ENCODE data around the gene ZCCHC4.

The ZCCHC4 gene

GRCh38 chr4:25378437-25378743 lies 65.8 kb downstream of the ZCCHC4 start:
- DNase-seq, result no peak

GRCh38 chr4:25379591-25379990 lies 67.0 kb downstream of the ZCCHC4 start:
- DNase-seq, result no peak

- DNase-seq, result no peak
Observed at GRCh38 chr4:25383647-25384046, 71.1 kb downstream of the ZCCHC4 start.

- DNase-seq, result no peak
Observed at GRCh38 chr4:25386926-25387325, 74.4 kb downstream of the ZCCHC4 start.

GRCh38 chr4:25397305-25397704 lies 84.7 kb downstream of the ZCCHC4 start:
- no peak for DNase-seq

- DNase-seq, result no peak
Observed at GRCh38 chr4:25399510-25399909, 86.9 kb downstream of the ZCCHC4 start.

GRCh38 chr4:25401066-25401465 lies 88.5 kb downstream of the ZCCHC4 start:
- no peak for DNase-seq

GRCh38 chr4:25402521-25402920 lies 89.9 kb downstream of the ZCCHC4 start:
- DNase-seq, result no peak

GRCh38 chr4:25403699-25404098 lies 91.1 kb downstream of the ZCCHC4 start:
- no peak for DNase-seq

GRCh38 chr4:25405453-25405852 lies 92.9 kb downstream of the ZCCHC4 start:
- no peak for DNase-seq

GRCh38 chr4:25406081-25406692 lies 93.6 kb downstream of the ZCCHC4 start:
- DNase-seq, result no peak

- no peak for DNase-seq
Observed at GRCh38 chr4:25410820-25411529, 98.4 kb downstream of the ZCCHC4 start.

- no peak for DNase-seq
Observed at GRCh38 chr4:25413261-25413660, 100.7 kb downstream of the ZCCHC4 start.

- DNase-seq, result no peak
Observed at GRCh38 chr4:25417014-25417413, 104.4 kb downstream of the ZCCHC4 start.
